GM23338 (cell line): ENCODE measurements around the gene CASK.

Experiments
- CREB1 ChIP-seq: fragments of 250-450 bp; sonication (Bioruptor Pico); IDR thresholded peaks from 2 replicates; pipeline ENCODE4 v1.5.0; 2020; ENCODE audit warnings: low read depth, mild to moderate bottlenecking, moderate library complexity
- EZH2 ChIP-seq: fragments of 200-600 bp; sonication (generic); IDR thresholded peaks from one replicate; pipeline ENCODE4 v1.8.0; 2017; ENCODE audit warnings: antibody characterized with exemption, mild to moderate bottlenecking, low read depth; ENCODE audit not compliant: unreplicated experiment
- EZH2phosphoT487 ChIP-seq: fragments of 200-600 bp; sonication (generic); IDR thresholded peaks from one replicate; pipeline ENCODE4 v1.8.1; 2018; ENCODE audit warnings: antibody characterized with exemption; ENCODE audit not compliant: unreplicated experiment
- JUNB ChIP-seq: IDR thresholded peaks from one replicate; pipeline ENCODE4 v1.6.1; 2016; ENCODE audit warnings: antibody characterized with exemption; ENCODE audit not compliant: unreplicated experiment
- NANOG ChIP-seq: IDR thresholded peaks from 2 replicates; pipeline ENCODE4 v1.6.1; 2016; ENCODE audit warnings: antibody characterized with exemption, borderline replicate concordance
- POLR2AphosphoS5 ChIP-seq: IDR thresholded peaks from 2 replicates; pipeline ENCODE4 v1.6.1; 2016; ENCODE audit warnings: antibody characterized with exemption, low read depth
- STAT1 ChIP-seq: IDR thresholded peaks from one replicate; pipeline ENCODE4 v1.6.1; 2016; ENCODE audit warnings: antibody characterized with exemption; ENCODE audit not compliant: unreplicated experiment
- ZNF114 ChIP-seq: fragments of 250-450 bp; sonication (Bioruptor Pico); IDR thresholded peaks from 2 replicates; pipeline ENCODE4 v1.5.0; 2020; ENCODE audit warnings: mild to moderate bottlenecking, moderate library complexity
- ZNF331 ChIP-seq: fragments of 250-450 bp; sonication (Bioruptor Pico); IDR thresholded peaks from 2 replicates; pipeline ENCODE4 v1.5.0; 2020; ENCODE audit warnings: low read depth, mild to moderate bottlenecking, moderate library complexity
- TF ChIP-seq, protein P1 (sequence below): IDR thresholded peaks from one replicate; pipeline ENCODE4 v1.6.1; 2018; ENCODE audit warnings: antibody characterized with exemption; ENCODE audit not compliant: unreplicated experiment
- TF ChIP-seq, protein P2 (sequence below), 2 experiments: fragments of 200-600 bp in 1 of 2; sonication (generic) in 1 of 2; conservative IDR thresholded peaks; 2 replicates each; pipeline versions ENCODE4 v1.5.1 to v1.6.1; 2016 to 2017; ENCODE audit warnings: antibody characterized with exemption in 2 of 2, low read depth in 2 of 2, mild to moderate bottlenecking in 2 of 2, moderate library complexity in 1 of 2
- TF ChIP-seq, protein P3 (sequence below): IDR thresholded peaks from 2 replicates; pipeline ENCODE4 v1.6.1; 2016; ENCODE audit warnings: antibody characterized with exemption
- TF ChIP-seq, protein P4 (sequence below): fragments of 250-450 bp; sonication (Bioruptor Pico); IDR thresholded peaks from 2 replicates; pipeline ENCODE4 v1.5.0; 2020; ENCODE audit warnings: mild to moderate bottlenecking, moderate library complexity

DNA sequence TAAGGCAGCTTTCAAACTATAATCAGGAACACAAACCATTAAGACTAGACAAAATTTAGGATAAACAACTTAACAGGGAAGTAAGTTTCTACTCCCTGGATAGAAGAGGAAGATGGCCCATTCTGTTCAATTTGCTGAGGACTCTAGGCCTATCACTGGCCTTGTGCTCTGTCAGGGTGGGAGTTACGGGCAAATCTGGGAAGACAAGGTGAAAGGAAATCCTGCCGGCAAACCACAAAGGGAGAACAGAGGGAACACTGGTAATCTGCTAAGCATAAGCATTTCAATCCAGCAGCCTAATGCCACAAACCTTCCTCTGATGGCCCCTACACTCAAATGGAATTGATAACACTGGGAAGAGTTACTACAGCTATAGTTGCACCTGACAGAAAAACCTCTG, 191.1 kb downstream of the CASK start:
- TF ChIP-seq, protein P1, sequence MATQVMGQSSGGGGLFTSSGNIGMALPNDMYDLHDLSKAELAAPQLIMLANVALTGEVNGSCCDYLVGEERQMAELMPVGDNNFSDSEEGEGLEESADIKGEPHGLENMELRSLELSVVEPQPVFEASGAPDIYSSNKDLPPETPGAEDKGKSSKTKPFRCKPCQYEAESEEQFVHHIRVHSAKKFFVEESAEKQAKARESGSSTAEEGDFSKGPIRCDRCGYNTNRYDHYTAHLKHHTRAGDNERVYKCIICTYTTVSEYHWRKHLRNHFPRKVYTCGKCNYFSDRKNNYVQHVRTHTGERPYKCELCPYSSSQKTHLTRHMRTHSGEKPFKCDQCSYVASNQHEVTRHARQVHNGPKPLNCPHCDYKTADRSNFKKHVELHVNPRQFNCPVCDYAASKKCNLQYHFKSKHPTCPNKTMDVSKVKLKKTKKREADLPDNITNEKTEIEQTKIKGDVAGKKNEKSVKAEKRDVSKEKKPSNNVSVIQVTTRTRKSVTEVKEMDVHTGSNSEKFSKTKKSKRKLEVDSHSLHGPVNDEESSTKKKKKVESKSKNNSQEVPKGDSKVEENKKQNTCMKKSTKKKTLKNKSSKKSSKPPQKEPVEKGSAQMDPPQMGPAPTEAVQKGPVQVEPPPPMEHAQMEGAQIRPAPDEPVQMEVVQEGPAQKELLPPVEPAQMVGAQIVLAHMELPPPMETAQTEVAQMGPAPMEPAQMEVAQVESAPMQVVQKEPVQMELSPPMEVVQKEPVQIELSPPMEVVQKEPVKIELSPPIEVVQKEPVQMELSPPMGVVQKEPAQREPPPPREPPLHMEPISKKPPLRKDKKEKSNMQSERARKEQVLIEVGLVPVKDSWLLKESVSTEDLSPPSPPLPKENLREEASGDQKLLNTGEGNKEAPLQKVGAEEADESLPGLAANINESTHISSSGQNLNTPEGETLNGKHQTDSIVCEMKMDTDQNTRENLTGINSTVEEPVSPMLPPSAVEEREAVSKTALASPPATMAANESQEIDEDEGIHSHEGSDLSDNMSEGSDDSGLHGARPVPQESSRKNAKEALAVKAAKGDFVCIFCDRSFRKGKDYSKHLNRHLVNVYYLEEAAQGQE, result no peak
- TF ChIP-seq EZH2 (no peak), ZNF331 (CRISPR knock-in tag) (no peak), POLR2AphosphoS5 (no peak), JUNB (no peak), EZH2phosphoT487 (no peak), NANOG (no peak), STAT1 (no peak), CREB1 (CRISPR knock-in tag) (no peak), ZNF114 (CRISPR knock-in tag) (no peak)
- TF ChIP-seq, protein P2, sequence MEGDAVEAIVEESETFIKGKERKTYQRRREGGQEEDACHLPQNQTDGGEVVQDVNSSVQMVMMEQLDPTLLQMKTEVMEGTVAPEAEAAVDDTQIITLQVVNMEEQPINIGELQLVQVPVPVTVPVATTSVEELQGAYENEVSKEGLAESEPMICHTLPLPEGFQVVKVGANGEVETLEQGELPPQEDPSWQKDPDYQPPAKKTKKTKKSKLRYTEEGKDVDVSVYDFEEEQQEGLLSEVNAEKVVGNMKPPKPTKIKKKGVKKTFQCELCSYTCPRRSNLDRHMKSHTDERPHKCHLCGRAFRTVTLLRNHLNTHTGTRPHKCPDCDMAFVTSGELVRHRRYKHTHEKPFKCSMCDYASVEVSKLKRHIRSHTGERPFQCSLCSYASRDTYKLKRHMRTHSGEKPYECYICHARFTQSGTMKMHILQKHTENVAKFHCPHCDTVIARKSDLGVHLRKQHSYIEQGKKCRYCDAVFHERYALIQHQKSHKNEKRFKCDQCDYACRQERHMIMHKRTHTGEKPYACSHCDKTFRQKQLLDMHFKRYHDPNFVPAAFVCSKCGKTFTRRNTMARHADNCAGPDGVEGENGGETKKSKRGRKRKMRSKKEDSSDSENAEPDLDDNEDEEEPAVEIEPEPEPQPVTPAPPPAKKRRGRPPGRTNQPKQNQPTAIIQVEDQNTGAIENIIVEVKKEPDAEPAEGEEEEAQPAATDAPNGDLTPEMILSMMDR (conservative IDR thresholded peaks at IDR 0.05; ENCODE audit: low read depth in 2 of 2), result no peak
- TF ChIP-seq, protein P3, sequence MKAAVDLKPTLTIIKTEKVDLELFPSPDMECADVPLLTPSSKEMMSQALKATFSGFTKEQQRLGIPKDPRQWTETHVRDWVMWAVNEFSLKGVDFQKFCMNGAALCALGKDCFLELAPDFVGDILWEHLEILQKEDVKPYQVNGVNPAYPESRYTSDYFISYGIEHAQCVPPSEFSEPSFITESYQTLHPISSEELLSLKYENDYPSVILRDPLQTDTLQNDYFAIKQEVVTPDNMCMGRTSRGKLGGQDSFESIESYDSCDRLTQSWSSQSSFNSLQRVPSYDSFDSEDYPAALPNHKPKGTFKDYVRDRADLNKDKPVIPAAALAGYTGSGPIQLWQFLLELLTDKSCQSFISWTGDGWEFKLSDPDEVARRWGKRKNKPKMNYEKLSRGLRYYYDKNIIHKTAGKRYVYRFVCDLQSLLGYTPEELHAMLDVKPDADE, result no peak
- TF ChIP-seq, protein P4, sequence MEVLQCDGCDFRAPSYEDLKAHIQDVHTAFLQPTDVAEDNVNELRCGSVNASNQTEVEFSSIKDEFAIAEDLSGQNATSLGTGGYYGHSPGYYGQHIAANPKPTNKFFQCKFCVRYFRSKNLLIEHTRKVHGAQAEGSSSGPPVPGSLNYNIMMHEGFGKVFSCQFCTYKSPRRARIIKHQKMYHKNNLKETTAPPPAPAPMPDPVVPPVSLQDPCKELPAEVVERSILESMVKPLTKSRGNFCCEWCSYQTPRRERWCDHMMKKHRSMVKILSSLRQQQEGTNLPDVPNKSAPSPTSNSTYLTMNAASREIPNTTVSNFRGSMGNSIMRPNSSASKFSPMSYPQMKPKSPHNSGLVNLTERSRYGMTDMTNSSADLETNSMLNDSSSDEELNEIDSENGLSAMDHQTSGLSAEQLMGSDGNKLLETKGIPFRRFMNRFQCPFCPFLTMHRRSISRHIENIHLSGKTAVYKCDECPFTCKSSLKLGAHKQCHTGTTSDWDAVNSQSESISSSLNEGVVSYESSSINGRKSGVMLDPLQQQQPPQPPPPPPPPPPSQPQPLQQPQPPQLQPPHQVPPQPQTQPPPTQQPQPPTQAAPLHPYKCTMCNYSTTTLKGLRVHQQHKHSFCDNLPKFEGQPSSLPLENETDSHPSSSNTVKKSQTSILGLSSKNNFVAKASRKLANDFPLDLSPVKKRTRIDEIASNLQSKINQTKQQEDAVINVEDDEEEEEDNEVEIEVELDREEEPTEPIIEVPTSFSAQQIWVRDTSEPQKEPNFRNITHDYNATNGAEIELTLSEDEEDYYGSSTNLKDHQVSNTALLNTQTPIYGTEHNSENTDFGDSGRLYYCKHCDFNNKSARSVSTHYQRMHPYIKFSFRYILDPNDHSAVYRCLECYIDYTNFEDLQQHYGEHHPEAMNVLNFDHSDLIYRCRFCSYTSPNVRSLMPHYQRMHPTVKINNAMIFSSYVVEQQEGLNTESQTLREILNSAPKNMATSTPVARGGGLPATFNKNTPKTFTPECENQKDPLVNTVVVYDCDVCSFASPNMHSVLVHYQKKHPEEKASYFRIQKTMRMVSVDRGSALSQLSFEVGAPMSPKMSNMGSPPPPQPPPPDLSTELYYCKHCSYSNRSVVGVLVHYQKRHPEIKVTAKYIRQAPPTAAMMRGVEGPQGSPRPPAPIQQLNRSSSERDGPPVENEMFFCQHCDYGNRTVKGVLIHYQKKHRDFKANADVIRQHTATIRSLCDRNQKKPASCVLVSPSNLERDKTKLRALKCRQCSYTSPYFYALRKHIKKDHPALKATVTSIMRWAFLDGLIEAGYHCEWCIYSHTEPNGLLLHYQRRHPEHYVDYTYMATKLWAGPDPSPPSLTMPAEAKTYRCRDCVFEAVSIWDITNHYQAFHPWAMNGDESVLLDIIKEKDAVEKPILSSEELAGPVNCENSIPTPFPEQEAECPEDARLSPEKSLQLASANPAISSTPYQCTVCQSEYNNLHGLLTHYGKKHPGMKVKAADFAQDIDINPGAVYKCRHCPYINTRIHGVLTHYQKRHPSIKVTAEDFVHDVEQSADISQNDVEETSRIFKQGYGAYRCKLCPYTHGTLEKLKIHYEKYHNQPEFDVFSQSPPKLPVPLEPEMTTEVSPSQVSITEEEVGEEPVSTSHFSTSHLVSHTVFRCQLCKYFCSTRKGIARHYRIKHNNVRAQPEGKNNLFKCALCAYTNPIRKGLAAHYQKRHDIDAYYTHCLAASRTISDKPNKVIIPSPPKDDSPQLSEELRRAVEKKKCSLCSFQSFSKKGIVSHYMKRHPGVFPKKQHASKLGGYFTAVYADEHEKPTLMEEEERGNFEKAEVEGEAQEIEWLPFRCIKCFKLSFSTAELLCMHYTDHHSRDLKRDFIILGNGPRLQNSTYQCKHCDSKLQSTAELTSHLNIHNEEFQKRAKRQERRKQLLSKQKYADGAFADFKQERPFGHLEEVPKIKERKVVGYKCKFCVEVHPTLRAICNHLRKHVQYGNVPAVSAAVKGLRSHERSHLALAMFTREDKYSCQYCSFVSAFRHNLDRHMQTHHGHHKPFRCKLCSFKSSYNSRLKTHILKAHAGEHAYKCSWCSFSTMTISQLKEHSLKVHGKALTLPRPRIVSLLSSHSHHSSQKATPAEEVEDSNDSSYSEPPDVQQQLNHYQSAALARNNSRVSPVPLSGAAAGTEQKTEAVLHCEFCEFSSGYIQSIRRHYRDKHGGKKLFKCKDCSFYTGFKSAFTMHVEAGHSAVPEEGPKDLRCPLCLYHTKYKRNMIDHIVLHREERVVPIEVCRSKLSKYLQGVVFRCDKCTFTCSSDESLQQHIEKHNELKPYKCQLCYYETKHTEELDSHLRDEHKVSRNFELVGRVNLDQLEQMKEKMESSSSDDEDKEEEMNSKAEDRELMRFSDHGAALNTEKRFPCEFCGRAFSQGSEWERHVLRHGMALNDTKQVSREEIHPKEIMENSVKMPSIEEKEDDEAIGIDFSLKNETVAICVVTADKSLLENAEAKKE (CRISPR knock-in tag), result no peak
